GM08714 (cell line): ENCODE data around the gene ING4.

ENCODE experiments used
- H3K4me3 ChIP-seq: fragments of 200-500 bp; sonication (Bioruptor generic); 2 replicates; pipeline ENCODE4 v1.5.1; 2014; ENCODE audit warnings: mild to moderate bottlenecking, low read length, inconsistent platforms
- ZNF274 ChIP-seq: IDR thresholded peaks from 2 replicates; pipeline ENCODE4 v1.6.1; 2012; ENCODE audit warnings: mild to moderate bottlenecking, low read depth, low read length

The ING4 gene

GRCh38 chr12:6694701-6695100 is 31.8 kb upstream of the ING4 start:
- TF ChIP-seq ZNF274: no peak
- no peak overlapping the region for H3K4me3 ChIP-seq

GRCh38 chr12:6693832-6694355 is 31.0 kb upstream of the ING4 start:
- TF ChIP-seq ZNF274: no peak
- H3K4me3 ChIP-seq: no peak overlapping the region

GRCh38 chr12:6692888-6693287 is 30.0 kb upstream of the ING4 start:
- TF ChIP-seq ZNF274: no peak
- H3K4me3 ChIP-seq: no peak overlapping the region

DNA sequence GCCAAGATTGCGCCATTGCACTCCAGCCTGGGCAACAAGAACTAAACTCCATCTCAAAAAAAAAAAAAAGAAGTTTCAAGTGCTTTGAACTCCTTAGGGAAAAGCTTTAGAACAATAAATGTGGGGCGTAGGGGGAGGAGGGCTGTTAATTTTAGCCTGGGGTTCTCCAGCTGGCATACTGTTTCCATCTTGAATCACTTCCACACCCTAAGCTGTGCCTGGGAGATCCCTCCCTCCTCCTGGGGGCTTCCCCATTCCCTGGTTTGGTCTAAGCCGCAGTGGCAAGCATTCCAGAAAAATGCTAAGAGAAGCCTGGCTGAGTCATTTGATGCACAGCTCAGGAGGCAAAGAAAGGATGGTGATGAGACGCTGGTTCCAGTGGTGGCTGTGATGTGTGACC is 28.6 kb upstream of the ING4 start:
- no peak overlapping the region for H3K4me3 ChIP-seq
- TF ChIP-seq ZNF274: no peak

DNA sequence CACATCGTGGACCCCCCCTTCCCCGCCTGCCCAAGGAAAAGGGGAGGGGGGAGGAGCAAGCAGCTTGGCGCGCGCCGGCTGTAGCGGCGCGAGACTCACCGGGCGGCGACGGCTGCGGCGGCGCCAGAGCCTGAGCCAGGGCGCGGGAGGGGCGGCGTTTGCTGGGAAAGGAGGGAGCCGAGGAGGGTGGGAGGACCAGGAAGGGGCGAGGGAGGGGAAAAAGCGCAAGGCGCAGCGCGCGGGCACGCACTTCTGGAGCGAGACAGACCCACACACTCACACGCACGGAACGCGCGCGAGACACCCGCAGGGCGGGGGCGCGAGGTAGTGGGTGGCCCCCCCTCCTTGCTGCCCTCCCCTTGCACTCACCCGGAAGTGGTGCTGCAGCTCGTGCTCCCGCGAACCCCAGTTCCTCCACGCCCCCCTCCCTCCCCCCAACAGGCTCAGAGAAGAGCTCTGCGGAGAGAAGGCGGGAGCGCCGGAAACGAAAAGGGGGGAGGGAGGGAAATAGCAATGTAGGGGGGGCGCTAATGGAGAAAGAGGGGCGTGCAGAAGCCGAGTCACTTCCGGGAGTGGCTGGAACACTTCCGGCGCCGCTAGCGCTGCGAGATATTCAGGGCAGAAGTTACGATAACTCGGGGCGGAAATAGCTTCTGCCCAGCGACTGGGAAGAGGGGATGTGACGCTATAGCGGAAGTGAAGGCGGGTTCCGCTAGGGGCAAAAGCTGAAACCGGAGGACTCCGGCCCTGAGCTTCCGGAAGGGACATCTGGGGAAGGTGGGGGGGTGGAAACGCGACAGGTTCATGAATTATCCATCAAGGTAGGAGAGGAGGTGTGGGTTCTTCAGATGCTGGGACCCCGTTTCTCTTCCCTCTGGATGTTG is 26.3 kb upstream of the ING4 start, which contains the start of gene ZNF384:
ZNF384 (minus strand) TSS at position 377 of the 884 bp plus-strand sequence. CDS start 9,855 bp downstream, outside the sequence.
- TF ChIP-seq ZNF274: no peak
- peak within 1 kb of the TSS; percentile 92 for H3K4me3 ChIP-seq

DNA sequence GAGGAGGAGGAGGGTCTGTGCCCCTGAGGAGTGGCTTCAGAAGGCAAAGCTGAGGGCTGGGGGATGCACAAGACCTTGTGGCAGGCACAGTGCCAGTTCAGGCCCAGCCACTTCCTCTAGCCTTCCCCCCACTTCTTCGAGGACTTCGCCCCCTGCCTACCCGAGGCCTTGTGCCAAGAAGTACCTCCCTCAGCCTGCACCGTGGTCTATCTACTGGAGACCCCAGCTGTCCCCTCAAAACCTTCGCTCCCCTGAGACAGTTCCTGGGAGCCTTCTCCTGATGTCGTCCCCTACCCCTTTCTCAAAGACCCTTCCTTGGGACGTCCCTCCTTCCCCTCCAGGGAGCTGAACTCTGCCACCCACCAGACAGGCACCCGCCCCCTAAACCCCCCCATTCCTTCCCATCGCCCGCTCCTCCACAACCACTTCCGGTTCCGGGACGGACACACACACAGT is 25.7 kb upstream of the ING4 start:
- no peak for TF ChIP-seq ZNF274

GRCh38 chr12:6685814-6686213 is 22.9 kb upstream of the ING4 start:
- H3K4me3 ChIP-seq: no peak overlapping the region
- no peak for TF ChIP-seq ZNF274

More for the DNA sequence above, 25.7 kb upstream of the ING4 start:
- peak overlapping the region; percentile 77 for H3K4me3 ChIP-seq

GRCh38 chr12:6684609-6685008 is 21.7 kb upstream of the ING4 start:
- H3K4me3 ChIP-seq: no peak overlapping the region
- TF ChIP-seq ZNF274: no peak

GRCh38 chr12:6676962-6677361 is 14.0 kb upstream of the ING4 start:
- TF ChIP-seq ZNF274: no peak
- H3K4me3 ChIP-seq: no peak overlapping the region

- no peak for TF ChIP-seq ZNF274
- no peak overlapping the region for H3K4me3 ChIP-seq
These were observed 9.2 kb upstream of the ING4 start for GRCh38 chr12:6672143-6672542.

DNA sequence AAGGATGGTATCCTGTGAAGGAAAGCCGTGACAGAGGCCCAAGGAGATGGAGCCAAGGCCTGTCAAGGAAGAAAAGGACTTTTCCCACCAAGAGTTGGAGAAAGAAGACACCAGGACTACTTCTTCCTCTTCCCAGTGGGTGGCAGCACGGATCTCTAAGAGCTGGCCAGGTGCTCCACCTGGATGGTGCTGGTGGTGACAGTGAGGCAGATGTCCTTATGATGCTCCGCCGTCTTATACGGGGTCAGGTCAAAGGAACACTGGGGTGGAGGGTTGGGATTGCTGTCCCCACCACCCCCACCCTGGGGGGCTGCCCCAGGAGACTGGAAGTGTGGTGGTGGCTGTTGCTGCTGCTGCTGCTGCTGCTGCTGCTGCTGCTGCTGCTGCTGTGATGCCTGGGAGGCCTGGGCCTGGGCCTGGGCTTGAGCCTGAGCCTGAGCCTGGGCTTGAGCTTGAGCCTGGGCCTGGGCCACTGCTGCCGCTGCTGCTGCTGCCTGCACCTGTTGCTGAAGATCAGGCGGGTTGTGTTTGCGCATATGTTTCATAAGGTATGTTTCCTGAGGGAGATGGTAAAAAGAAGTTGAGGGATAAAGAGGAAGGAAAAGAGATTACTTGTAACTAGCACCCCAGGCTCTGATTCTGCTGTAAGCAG is 4.8 kb upstream of the ING4 start:
- no peak overlapping the region for H3K4me3 ChIP-seq
- TF ChIP-seq ZNF274: no peak

- TF ChIP-seq ZNF274: no peak
These were observed 3.3 kb upstream of the ING4 start for GRCh38 chr12:6666211-6666610.

DNA sequence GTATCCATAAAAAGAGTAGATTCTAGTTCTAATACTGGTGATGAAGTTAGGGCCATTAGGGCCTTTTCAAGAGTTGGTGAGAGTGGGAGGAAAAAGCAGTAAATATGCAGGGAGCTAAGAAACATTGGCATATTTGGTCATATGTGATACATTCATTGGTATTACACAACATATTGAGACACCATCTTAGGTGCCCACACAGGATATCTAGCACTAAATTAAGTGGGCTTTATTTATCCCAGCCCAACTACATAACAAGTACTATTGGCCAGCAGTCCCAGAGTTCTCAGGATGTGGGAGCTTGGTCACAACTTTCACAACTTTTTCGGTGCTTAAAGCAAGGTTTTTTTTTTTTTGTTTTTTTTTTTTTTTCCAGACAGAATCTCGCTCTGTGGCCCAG is 2.0 kb upstream of the ING4 start:
- H3K4me3 ChIP-seq: no peak overlapping the region
- TF ChIP-seq ZNF274: no peak

More at GRCh38 chr12:6666211-6666610, 3.3 kb upstream of the ING4 start:
- H3K4me3 ChIP-seq: no peak overlapping the region

DNA sequence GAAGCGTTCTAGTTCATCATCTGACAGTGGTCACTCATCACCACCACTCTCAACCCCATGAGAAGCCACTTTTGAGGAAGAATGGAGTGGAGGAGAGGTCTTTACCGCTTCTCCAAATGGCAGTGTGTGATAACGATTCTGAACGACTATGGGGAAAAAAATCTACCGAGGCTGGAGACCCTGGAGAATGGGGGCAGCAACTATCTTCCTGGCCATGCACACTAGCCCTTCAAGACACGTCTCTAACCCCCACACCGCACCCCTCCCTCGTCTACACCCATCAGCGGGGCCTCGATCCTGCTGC is 365 bp downstream of the ING4 start:
- H3K4me3 ChIP-seq: peak overlapping the region; percentile 84

GRCh38 chr12:6653987-6654386 is 8.9 kb downstream of the ING4 start:
- no peak for TF ChIP-seq ZNF274
- H3K4me3 ChIP-seq: no peak overlapping the region

More for the DNA sequence above, 365 bp downstream of the ING4 start:
- TF ChIP-seq ZNF274: no peak
